OCI-LY7 (cell line): ENCODE measurements around the gene ZNF276.

Experiments
- EZH2phosphoT487 ChIP-seq: fragments of 200-600 bp; sonication (generic); IDR thresholded peaks from 2 replicates; pipeline ENCODE4 v1.6.1; 2018; ENCODE audit warnings: low read depth, borderline replicate concordance, mild to moderate bottlenecking, mixed run types, antibody characterized with exemption, low read length, moderate library complexity, mixed read lengths
- TF ChIP-seq, protein P1 (sequence below): fragments of 200-600 bp; sonication (generic); conservative IDR thresholded peaks from 2 replicates; pipeline ENCODE4 v1.5.1; 2014; ENCODE audit warnings: mild to moderate bottlenecking, antibody characterized with exemption, low read length, moderate library complexity, mixed read lengths

DNA sequence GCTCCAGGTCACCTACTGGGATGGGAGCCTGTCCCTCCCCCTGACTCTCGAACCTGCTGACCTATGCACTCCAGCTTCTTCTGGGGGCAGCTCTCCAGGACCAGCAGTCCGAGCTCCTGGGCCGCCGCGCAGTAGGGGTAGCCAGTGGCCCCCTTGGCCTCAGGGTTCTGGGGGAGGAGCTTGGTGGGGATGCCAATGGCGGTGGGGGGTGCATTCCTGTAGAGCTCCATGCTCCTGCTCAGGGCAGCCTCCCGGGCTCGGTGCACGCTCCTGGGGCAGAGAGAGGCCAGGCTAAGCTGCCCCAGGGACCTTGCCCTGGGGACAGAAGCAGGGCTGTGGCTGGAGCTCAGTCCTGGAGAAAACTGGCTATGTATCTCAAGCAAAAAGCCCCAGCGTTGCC lies 12.2 kb upstream of the ZNF276 start:
- TF ChIP-seq, protein P1, sequence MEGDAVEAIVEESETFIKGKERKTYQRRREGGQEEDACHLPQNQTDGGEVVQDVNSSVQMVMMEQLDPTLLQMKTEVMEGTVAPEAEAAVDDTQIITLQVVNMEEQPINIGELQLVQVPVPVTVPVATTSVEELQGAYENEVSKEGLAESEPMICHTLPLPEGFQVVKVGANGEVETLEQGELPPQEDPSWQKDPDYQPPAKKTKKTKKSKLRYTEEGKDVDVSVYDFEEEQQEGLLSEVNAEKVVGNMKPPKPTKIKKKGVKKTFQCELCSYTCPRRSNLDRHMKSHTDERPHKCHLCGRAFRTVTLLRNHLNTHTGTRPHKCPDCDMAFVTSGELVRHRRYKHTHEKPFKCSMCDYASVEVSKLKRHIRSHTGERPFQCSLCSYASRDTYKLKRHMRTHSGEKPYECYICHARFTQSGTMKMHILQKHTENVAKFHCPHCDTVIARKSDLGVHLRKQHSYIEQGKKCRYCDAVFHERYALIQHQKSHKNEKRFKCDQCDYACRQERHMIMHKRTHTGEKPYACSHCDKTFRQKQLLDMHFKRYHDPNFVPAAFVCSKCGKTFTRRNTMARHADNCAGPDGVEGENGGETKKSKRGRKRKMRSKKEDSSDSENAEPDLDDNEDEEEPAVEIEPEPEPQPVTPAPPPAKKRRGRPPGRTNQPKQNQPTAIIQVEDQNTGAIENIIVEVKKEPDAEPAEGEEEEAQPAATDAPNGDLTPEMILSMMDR, result no peak
- TF ChIP-seq EZH2phosphoT487, result no peak
